Endothelial cell of umbilical vein (primary cell): Measurements from ENCODE around the gene ARHGAP15. TPM values are rescaled to one million over a fixed set of nuclear protein-coding genes. Genes with fewer than 3 reads are reported as not detected.

Experiments used
- BruUV-seq: library from RNA; stranded (reverse); fragments of 400-500 nt; replicated peaks from 2 replicates; lab custom pipeline; 2021; lab: Mats Ljungman, UMichigan
- CTCF ChIA-PET: fragments of 300-600, 350-600 bp; sonication (Branson Sonifier 250); formaldehyde crosslinking; loops from one replicate; lab custom pipeline; 2021; ENCODE audit warnings: antibody characterized with exemption, inconsistent platforms; lab: Charles Lee
- POLR2A ChIA-PET: fragments of 300-600, 350-600 bp; sonication (Branson Sonifier 250); formaldehyde crosslinking; loops from one replicate; lab custom pipeline; 2021; ENCODE audit warnings: antibody characterized with exemption, inconsistent platforms; lab: Charles Lee
- DNase-seq: peaks from one replicate; pipeline ENCODE4 v3.0.0-alpha.2; 2011; ENCODE audit warnings: low read depth, low spot score
- FAIRE-seq: peaks from 2 replicates; lab custom pipeline; 2011; peaks lifted over from hg19 to GRCh38; lab: Jason Lieb, UNC
- H2AFZ ChIP-seq: 2 replicates; pipeline ENCODE4 v1.6.0; 2012; ENCODE audit warnings: low read depth, low read length, control low read depth, inconsistent platforms
- H3K27ac ChIP-seq: 2 replicates; pipeline ENCODE4 v1.5.1; 2011; ENCODE audit warnings: low read depth, mild to moderate bottlenecking, control low read depth, low read length, moderate library complexity; ENCODE audit not compliant: insufficient read depth
- H3K27me3 ChIP-seq, 2 experiments: 2 replicates each; pipeline versions ENCODE4 v1.6.0 to v1.6.1; 2011; ENCODE audit warnings: low read length in 2 of 2, mixed read lengths in 1 of 2; ENCODE audit not compliant: control insufficient read depth in 2 of 2, insufficient read depth in 2 of 2
- H3K36me3 ChIP-seq, 2 experiments: 2 replicates in 1 of 2; 3 replicates in 1 of 2; pipeline ENCODE4 v1.5.1; 2011; ENCODE audit warnings: low read length in 2 of 2, mild to moderate bottlenecking in 1 of 2, moderate library complexity in 1 of 2; ENCODE audit not compliant: control insufficient read depth in 2 of 2, insufficient read depth in 2 of 2; ENCODE audit errors: extremely low read depth in 1 of 2
- H3K4me1 ChIP-seq: 3 replicates; pipeline ENCODE4 v1.5.1; 2011; ENCODE audit warnings: mild to moderate bottlenecking, low read length; ENCODE audit not compliant: control insufficient read depth, insufficient read depth; ENCODE audit errors: extremely low read depth
- H3K4me2 ChIP-seq: 2 replicates; pipeline ENCODE4 v1.6.1; 2011; ENCODE audit warnings: low read length, control low read depth, mixed read lengths; ENCODE audit not compliant: insufficient read depth
- H3K4me3 ChIP-seq, 3 experiments: fragments of 200-600 bp in 1 of 3; sonication (generic), shearing (Covaris generic) in 1 of 3; replicated peaks in 1 of 3; 2 replicates each; pipeline ENCODE4 v1.5.1; 2011 to 2016; ENCODE audit warnings: control low read depth in 3 of 3, low read length in 3 of 3, mild to moderate bottlenecking in 2 of 3, inconsistent platforms in 1 of 3, low read depth in 1 of 3, moderate library complexity in 1 of 3; ENCODE audit not compliant: insufficient read depth in 1 of 3
- H3K79me2 ChIP-seq: 2 replicates; pipeline ENCODE4 v1.6.0; 2012; ENCODE audit warnings: low read length, inconsistent platforms; ENCODE audit not compliant: control insufficient read depth, insufficient read depth
- H3K9ac ChIP-seq: replicated peaks from 2 replicates; pipeline ENCODE3; 2011; ENCODE audit warnings: low read length, control low read depth; ENCODE audit not compliant: insufficient read depth; ENCODE audit errors: extremely low read depth
- H3K9me1 ChIP-seq: replicated peaks from 3 replicates; pipeline ENCODE4 v1.6.0; 2011; ENCODE audit warnings: mild to moderate bottlenecking, low read length; ENCODE audit not compliant: control insufficient read depth, insufficient read depth; ENCODE audit errors: extremely low read depth
- H3K9me3 ChIP-seq: replicated peaks from 2 replicates; pipeline ENCODE4 v1.5.1; 2012; ENCODE audit warnings: low read length, inconsistent platforms; ENCODE audit not compliant: control insufficient read depth, insufficient read depth
- H4K20me1 ChIP-seq: replicated peaks from 2 replicates; pipeline ENCODE3; 2011; ENCODE audit warnings: mild to moderate bottlenecking, low read length; ENCODE audit not compliant: control insufficient read depth, insufficient read depth; ENCODE audit errors: extremely low read depth
- EZH2 ChIP-seq: IDR thresholded peaks from 2 replicates; pipeline ENCODE4 v1.6.1; 2012; ENCODE audit warnings: borderline replicate concordance, low read depth, mild to moderate bottlenecking, moderate library complexity, low read length, inconsistent platforms; ENCODE audit not compliant: severe bottlenecking
- FOS ChIP-seq: IDR thresholded peaks from 2 replicates; pipeline ENCODE4 v1.6.1; 2011; ENCODE audit warnings: mild to moderate bottlenecking, low read length, moderate library complexity, borderline replicate concordance; ENCODE audit not compliant: insufficient read depth
- GATA2 ChIP-seq: IDR thresholded peaks from 2 replicates; pipeline ENCODE4 v1.7.0; 2011; ENCODE audit warnings: low read depth, mild to moderate bottlenecking, moderate library complexity, mixed read lengths, low read length; ENCODE audit not compliant: insufficient read length, insufficient read depth
- JUN ChIP-seq: IDR thresholded peaks from 2 replicates; pipeline ENCODE4 v1.6.1; 2011; ENCODE audit warnings: borderline replicate concordance, low read depth; ENCODE audit not compliant: insufficient read length, insufficient read depth
- MYC ChIP-seq: IDR thresholded peaks from one replicate; pipeline ENCODE4 v1.6.1; 2011; ENCODE audit warnings: mild to moderate bottlenecking, low read depth, low read length
- POLR2A ChIP-seq: IDR thresholded peaks from 2 replicates; pipeline ENCODE4 v1.6.1; 2012; ENCODE audit warnings: low read depth, mild to moderate bottlenecking, control low read depth, low read length
- POLR2AphosphoS5 ChIP-seq: IDR thresholded peaks from 2 replicates; pipeline ENCODE4 v1.6.1; 2012; ENCODE audit warnings: low read depth, mild to moderate bottlenecking, control low read depth, low read length, moderate library complexity; ENCODE audit not compliant: insufficient read depth
- dilution Hi-C: fragments of 300-500 bp; cut with MboI; formaldehyde crosslinking; loops from one replicate; pipeline ENCODE4 v1.15.0; 2019; ENCODE audit warnings: low sequenced_read_pairs; ENCODE audit not compliant: extremely low pct_ligation_motif_present
- intact Hi-C: fragments of 100-400 bp; cut with micrococcal nuclease; formaldehyde crosslinking; loops from one replicate; pipeline ENCODE4 v1.10.0; 2022
- polyA plus RNA-seq, 4 experiments: library from polyadenylated mRNA; depleted of rRNA in 3 of 4; stranded (reverse) in 3 of 4; unstranded in 1 of 4; fragments of >200 nt; gene quantifications; 2 replicates each; pipeline versions ENCODE4 v1.2.1 to v1.2.3, GENCODE V29; 2011 to 2012; ENCODE audit warnings: missing spikeins in 1 of 4
- total RNA-seq: library from RNA; stranded (reverse); gene quantifications from 2 replicates; pipeline ENCODE4 v1.2.3, GENCODE V29; 2021
- TF ChIP-seq, protein P1 (sequence below), 2 donors: IDR thresholded peaks; 1 replicate in 1 of 2; 2 replicates in 1 of 2; pipeline ENCODE4 v1.5.1; 2011; ENCODE audit warnings: low read length in 2 of 2, mild to moderate bottlenecking in 2 of 2, moderate library complexity in 2 of 2, control low read depth in 1 of 2, inconsistent platforms in 1 of 2, low read depth in 1 of 2; ENCODE audit not compliant: insufficient read depth in 1 of 2; ENCODE audit errors: extremely low read depth in 1 of 2
- TF ChIP-seq, protein P2 (sequence below): IDR thresholded peaks from 2 replicates; pipeline ENCODE4 v1.6.1; 2011; ENCODE audit not compliant: insufficient read depth, insufficient read length

The ARHGAP15 gene
- total and polyA plus RNA-seq, 2 donors (not counting 3 experiments of a cell fraction or from before 2014, with no cell fraction given), result not detected

DNA sequence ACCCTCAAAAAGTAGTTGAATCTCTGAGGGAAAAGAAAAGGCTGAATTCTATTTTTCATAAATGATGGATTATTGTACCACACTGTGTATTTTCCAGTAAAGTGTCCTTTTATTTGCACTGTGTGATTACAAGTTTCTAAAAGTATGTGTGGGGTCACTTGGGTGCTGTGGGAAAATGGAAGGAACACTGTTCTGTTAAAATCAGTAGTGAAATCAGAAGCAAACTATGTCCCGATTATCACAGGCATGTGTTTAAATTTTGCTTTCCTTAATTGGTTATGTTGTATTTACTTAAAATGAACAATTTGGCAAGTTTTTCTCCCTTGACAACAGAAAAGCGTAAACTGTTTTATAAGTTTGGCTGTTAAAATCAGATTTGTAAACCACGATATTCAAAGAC is 353.1 kb downstream of the ARHGAP15 start:
- dilution Hi-C loops (no loop called here), intact Hi-C loops (loop anchor here (10.0 kb wide), 1 partner anchor 632 kb away; no protein-coding TSS in a partner anchor)
- no TSS peak for BruUV-seq
- Histone ChIP-seq H3K27ac (no peak overlapping the region), H3K27me3 (no peaks in the 10 kb centered on the region), H3K36me3 (no peaks in the 10 kb centered on the region), H3K4me2 (no peak overlapping the region), H4K20me1 (no peaks in the 10 kb centered on the region), H3K79me2 (no peaks in the 10 kb centered on the region), H2AFZ (no peak overlapping the region), H3K4me1 (no peaks in the 10 kb centered on the region), H3K9ac (no peak overlapping the region), H3K9me3 (no peaks in the 10 kb centered on the region), H3K9me1 (no peaks in the 10 kb centered on the region), H3K4me3 (no peak overlapping the region)
- ChIA-PET POLR2A (no interaction called here), CTCF (interaction anchor here (0.9 kb wide), 1 partner anchor 10 kb away, joined by 4 read pairs; no protein-coding TSS in a partner anchor)
- FAIRE-seq (no peak), DNase-seq (peak; percentile 6)
- TF ChIP-seq JUN (no peak), GATA2 (no peak), FOS (no peak), POLR2AphosphoS5 (no peak), POLR2A (no peak), MYC (no peak), EZH2 (no peak)
- TF ChIP-seq, protein P1, sequence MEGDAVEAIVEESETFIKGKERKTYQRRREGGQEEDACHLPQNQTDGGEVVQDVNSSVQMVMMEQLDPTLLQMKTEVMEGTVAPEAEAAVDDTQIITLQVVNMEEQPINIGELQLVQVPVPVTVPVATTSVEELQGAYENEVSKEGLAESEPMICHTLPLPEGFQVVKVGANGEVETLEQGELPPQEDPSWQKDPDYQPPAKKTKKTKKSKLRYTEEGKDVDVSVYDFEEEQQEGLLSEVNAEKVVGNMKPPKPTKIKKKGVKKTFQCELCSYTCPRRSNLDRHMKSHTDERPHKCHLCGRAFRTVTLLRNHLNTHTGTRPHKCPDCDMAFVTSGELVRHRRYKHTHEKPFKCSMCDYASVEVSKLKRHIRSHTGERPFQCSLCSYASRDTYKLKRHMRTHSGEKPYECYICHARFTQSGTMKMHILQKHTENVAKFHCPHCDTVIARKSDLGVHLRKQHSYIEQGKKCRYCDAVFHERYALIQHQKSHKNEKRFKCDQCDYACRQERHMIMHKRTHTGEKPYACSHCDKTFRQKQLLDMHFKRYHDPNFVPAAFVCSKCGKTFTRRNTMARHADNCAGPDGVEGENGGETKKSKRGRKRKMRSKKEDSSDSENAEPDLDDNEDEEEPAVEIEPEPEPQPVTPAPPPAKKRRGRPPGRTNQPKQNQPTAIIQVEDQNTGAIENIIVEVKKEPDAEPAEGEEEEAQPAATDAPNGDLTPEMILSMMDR (IDR thresholded peaks at IDR 0.05; ENCODE audit: extremely low read depth in 1 of 2, insufficient read depth in 1 of 2, low read depth in 1 of 2, low read length in 2 of 2), result no peak
- TF ChIP-seq, protein P2, sequence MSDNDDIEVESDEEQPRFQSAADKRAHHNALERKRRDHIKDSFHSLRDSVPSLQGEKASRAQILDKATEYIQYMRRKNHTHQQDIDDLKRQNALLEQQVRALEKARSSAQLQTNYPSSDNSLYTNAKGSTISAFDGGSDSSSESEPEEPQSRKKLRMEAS, result no peak
